ENCODE results near the gene SCARF2.

- no peak for TF ChIP-seq NR2C2 (CRISPR knock-in tag; IDR thresholded peaks at IDR 0.05; ENCODE audit: borderline replicate concordance)
- no peak for TF ChIP-seq ZNF431 (CRISPR knock-in tag; IDR thresholded peaks at IDR 0.05; ENCODE audit: borderline replicate concordance, low read depth)
- TF ChIP-seq POLR2AphosphoS5 (IDR thresholded peaks at IDR 0.05; ENCODE audit: low read depth, low read length) = no peak
- no peak for TF ChIP-seq PATZ1 (CRISPR knock-in tag; IDR thresholded peaks at IDR 0.05)
- no peak for TF ChIP-seq CTCF (CRISPR knock-in tag; IDR thresholded peaks at IDR 0.05)
- no peak for TF ChIP-seq ZBTB1 (CRISPR knock-in tag; IDR thresholded peaks at IDR 0.05; ENCODE audit: borderline replicate concordance)
- TF ChIP-seq SIN3A (IDR thresholded peaks at IDR 0.05; ENCODE audit: borderline replicate concordance, low read depth, low read length) = no peak
- TF ChIP-seq MIER3 (CRISPR knock-in tag; IDR thresholded peaks at IDR 0.05; ENCODE audit: borderline replicate concordance) = no peak
- no peak for TF ChIP-seq ZNF296 (CRISPR knock-in tag; conservative IDR thresholded peaks at IDR 0.05)
- no peak for TF ChIP-seq HNF4G (IDR thresholded peaks at IDR 0.05; ENCODE audit: borderline replicate concordance, low read depth, low read length)
- TF ChIP-seq HNF4G (CRISPR knock-in tag; IDR thresholded peaks at IDR 0.05; ENCODE audit: borderline replicate concordance, low read depth) = no peak
- TF ChIP-seq RFX3 (CRISPR knock-in tag; IDR thresholded peaks at IDR 0.05) = no peak
Measured at GRCh38 chr22:20440637-20441591, 3.3 kb upstream of the SCARF2 start.

Data from HepG2 (cell line).